Measurements from ENCODE around the gene SBF2. TPM values are rescaled to one million over a fixed set of nuclear protein-coding genes. Genes with fewer than 3 reads are reported as not detected.

The SBF2 gene
- total and polyA plus RNA-seq, 2 of the 13 experiments (the other 11 are each of a cell fraction or from before 2014, with no cell fraction given), result 24.0 to 45.8 TPM

DNA sequence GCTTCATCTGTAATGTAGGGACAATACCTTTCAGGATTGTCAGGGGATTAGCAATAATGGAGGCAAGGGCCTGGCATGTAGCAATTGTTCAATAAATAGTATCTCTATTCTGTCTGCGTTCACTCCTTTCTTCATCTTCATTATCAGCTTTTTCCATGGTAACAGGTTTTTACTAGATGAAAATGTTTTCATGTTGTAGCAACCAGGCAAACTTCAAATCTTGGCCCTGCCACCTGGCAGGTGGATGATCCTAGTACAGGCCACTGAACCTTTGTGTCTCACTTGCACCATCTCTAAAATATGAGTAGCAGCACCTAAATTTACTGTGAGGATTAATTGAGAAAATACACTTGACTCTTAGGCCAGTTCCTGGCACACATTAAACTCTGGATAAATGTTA lies 546.8 kb downstream of the SBF2 start:
- Histone ChIP-seq H4K20me1 (ENCODE audit: insufficient read depth, low read length) (no peaks in the 10 kb centered on the region), H3K27ac (ENCODE audit: extremely low read length, insufficient read depth, low read length) (no peak overlapping the region), H3K79me2 (ENCODE audit: insufficient read depth, low read length) (no peaks in the 10 kb centered on the region), H3K9me3 (ENCODE audit: low read length) (no peaks in the 10 kb centered on the region), H3K4me1 (ENCODE audit: insufficient read depth, low read length) (peaks cover 4% of the 10 kb centered on the region), H3K27me3 (ENCODE audit: control insufficient read depth in 1 of 2, insufficient read depth in 2 of 2, low read length in 2 of 2) (no peaks in the 10 kb centered on the region), H3K36me3 (replicated peaks in 1 of 2; ENCODE audit: control insufficient read depth in 1 of 2, insufficient read depth in 2 of 2, low read length in 2 of 2) (peaks cover 4 to 7% of the 10 kb centered on the region in 2 experiments; a peak in 1 of 5 replicates), H3K4me2 (ENCODE audit: low read depth, low read length) (no peak overlapping the region), H2AFZ (ENCODE audit: low read length) (no peak overlapping the region), H3K9ac (ENCODE audit: insufficient read depth, low read depth, low read length) (no peak overlapping the region), H3K4me3 (replicated peaks in 1 of 3; ENCODE audit: insufficient read depth in 1 of 3, low read depth in 2 of 3, low read length in 3 of 3) (no peak overlapping the region)
- ChIA-PET POLR2A (interaction anchor here (1.0 kb wide), 1 partner anchor 11 kb away, joined by 3 read pairs; no protein-coding TSS in a partner anchor), CTCF (ENCODE audit: low intra/inter-chr PET ratio, low total read pairs) (interaction anchor here (3.1 kb wide), 1 partner anchor 134 kb away, joined by 21 read pairs; no protein-coding TSS in a partner anchor)
- FAIRE-seq (no peak), ATAC-seq (no peak), DNase-seq (ENCODE audit: low spot score) (no peak)
- no TSS peak for BruUV-seq (replicated peaks)
- in situ Hi-C loops (cut with HindIII; ENCODE audit: extremely low pct_ligation_motif_present, low pct_unique_long_range_greater_than_20kb), result loop anchor here (5.0 kb wide), 1 partner anchor 135 kb away; no protein-coding TSS in a partner anchor
- WGBS (ENCODE audit: low lambda C conversion rate), result 100% methylated on average over 1 of the region's 1 CpG
- intact Hi-C loops (cut with micrococcal nuclease; ENCODE audit: unreplicated experiment), result no loop called here
- no peak for TF ChIP-seq ZFP62 (CRISPR knock-in tag; IDR thresholded peaks at IDR 0.05)
- no peak for TF ChIP-seq ZNF790 (CRISPR knock-in tag; IDR thresholded peaks at IDR 0.05; ENCODE audit: borderline replicate concordance)
- no peak for TF ChIP-seq IRX3 (CRISPR knock-in tag; IDR thresholded peaks at IDR 0.05; ENCODE audit: borderline replicate concordance, low read depth)
- no peak for TF ChIP-seq GPN1 (CRISPR knock-in tag; IDR thresholded peaks at IDR 0.05; ENCODE audit: borderline replicate concordance)
- TF ChIP-seq, protein P1, sequence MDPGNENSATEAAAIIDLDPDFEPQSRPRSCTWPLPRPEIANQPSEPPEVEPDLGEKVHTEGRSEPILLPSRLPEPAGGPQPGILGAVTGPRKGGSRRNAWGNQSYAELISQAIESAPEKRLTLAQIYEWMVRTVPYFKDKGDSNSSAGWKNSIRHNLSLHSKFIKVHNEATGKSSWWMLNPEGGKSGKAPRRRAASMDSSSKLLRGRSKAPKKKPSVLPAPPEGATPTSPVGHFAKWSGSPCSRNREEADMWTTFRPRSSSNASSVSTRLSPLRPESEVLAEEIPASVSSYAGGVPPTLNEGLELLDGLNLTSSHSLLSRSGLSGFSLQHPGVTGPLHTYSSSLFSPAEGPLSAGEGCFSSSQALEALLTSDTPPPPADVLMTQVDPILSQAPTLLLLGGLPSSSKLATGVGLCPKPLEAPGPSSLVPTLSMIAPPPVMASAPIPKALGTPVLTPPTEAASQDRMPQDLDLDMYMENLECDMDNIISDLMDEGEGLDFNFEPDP (CRISPR knock-in tag; conservative IDR thresholded peaks at IDR 0.05), result no peak
- no peak for TF ChIP-seq TBP (CRISPR knock-in tag; IDR thresholded peaks at IDR 0.05)
- TF ChIP-seq BRCA1 (CRISPR knock-in tag; IDR thresholded peaks at IDR 0.05), result no peak
- no peak for TF ChIP-seq ZNF33B (CRISPR knock-in tag; IDR thresholded peaks at IDR 0.05)
- TF ChIP-seq POGZ (CRISPR knock-in tag; IDR thresholded peaks at IDR 0.05), result no peak
- no peak for TF ChIP-seq ZNF329 (CRISPR knock-in tag; IDR thresholded peaks at IDR 0.05; ENCODE audit: low read depth)
- TF ChIP-seq ZNF616 (CRISPR knock-in tag; IDR thresholded peaks at IDR 0.05; ENCODE audit: low read depth), result no peak
- TF ChIP-seq, protein P2, sequence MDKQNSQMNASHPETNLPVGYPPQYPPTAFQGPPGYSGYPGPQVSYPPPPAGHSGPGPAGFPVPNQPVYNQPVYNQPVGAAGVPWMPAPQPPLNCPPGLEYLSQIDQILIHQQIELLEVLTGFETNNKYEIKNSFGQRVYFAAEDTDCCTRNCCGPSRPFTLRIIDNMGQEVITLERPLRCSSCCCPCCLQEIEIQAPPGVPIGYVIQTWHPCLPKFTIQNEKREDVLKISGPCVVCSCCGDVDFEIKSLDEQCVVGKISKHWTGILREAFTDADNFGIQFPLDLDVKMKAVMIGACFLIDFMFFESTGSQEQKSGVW (CRISPR knock-in tag; IDR thresholded peaks at IDR 0.05; ENCODE audit: borderline replicate concordance), result no peak
- no peak for TF ChIP-seq SAP130 (CRISPR knock-in tag; IDR thresholded peaks at IDR 0.05; ENCODE audit: low read depth)
- no peak for TF ChIP-seq RFXAP (CRISPR knock-in tag; IDR thresholded peaks at IDR 0.05; ENCODE audit: borderline replicate concordance)
- TF ChIP-seq TEAD2 (CRISPR knock-in tag; IDR thresholded peaks at IDR 0.05), result no peak
- TF ChIP-seq, protein P3, sequence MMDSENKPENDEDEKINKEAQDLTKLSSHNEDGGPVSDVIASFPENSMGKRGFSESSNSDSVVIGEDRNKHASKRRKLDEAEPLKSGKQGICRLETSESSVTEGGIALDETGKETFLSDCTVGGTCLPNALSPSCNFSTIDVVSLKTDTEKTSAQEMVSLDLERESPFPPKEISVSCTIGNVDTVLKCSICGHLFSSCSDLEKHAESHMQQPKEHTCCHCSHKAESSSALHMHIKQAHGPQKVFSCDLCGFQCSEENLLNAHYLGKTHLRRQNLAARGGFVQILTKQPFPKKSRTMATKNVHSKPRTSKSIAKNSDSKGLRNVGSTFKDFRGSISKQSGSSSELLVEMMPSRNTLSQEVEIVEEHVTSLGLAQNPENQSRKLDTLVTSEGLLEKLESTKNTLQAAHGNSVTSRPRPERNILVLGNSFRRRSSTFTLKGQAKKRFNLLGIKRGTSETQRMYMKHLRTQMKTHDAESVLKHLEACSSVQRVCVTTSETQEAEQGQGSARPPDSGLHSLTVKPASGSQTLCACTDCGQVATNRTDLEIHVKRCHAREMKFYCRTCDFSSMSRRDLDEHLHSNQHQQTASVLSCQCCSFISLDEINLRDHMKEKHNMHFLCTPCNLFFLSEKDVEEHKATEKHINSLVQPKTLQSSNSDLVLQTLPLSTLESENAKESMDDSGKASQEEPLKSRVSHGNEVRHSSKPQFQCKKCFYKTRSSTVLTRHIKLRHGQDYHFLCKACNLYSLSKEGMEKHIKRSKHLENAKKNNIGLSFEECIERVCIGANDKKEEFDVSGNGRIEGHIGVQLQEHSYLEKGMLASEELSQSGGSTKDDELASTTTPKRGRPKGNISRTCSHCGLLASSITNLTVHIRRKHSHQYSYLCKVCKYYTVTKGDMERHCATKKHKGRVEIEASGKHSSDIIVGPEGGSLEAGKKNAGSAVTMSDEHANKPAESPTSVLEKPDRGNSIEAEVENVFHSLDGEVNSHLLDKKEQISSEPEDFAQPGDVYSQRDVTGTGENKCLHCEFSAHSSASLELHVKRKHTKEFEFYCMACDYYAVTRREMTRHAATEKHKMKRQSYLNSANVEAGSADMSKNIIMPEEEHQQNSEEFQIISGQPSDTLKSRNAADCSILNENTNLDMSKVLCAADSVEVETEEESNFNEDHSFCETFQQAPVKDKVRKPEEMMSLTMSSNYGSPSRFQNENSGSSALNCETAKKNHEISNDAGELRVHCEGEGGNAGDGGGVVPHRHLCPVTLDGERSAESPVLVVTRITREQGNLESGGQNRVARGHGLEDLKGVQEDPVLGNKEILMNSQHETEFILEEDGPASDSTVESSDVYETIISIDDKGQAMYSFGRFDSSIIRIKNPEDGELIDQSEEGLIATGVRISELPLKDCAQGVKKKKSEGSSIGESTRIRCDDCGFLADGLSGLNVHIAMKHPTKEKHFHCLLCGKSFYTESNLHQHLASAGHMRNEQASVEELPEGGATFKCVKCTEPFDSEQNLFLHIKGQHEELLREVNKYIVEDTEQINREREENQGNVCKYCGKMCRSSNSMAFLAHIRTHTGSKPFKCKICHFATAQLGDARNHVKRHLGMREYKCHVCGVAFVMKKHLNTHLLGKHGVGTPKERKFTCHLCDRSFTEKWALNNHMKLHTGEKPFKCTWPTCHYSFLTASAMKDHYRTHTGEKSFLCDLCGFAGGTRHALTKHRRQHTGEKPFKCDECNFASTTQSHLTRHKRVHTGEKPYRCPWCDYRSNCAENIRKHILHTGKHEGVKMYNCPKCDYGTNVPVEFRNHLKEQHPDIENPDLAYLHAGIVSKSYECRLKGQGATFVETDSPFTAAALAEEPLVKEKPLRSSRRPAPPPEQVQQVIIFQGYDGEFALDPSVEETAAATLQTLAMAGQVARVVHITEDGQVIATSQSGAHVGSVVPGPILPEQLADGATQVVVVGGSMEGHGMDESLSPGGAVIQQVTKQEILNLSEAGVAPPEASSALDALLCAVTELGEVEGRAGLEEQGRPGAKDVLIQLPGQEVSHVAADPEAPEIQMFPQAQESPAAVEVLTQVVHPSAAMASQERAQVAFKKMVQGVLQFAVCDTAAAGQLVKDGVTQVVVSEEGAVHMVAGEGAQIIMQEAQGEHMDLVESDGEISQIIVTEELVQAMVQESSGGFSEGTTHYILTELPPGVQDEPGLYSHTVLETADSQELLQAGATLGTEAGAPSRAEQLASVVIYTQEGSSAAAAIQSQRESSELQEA (CRISPR knock-in tag; IDR thresholded peaks at IDR 0.05; ENCODE audit: not compliant biosample characterization), result no peak
